ENCODE results near the gene ZP2. TPM values are rescaled to one million over a fixed set of nuclear protein-coding genes. Genes with fewer than 3 reads are reported as not detected.
"Not testable (repeated sequence)": the region's sequence is repeated elsewhere in the genome, so short reads cannot be mapped to it uniquely, and the experiment has no call there.

The ZP2 gene
- total and polyA plus RNA-seq, 7 donors, result not detected

DNA sequence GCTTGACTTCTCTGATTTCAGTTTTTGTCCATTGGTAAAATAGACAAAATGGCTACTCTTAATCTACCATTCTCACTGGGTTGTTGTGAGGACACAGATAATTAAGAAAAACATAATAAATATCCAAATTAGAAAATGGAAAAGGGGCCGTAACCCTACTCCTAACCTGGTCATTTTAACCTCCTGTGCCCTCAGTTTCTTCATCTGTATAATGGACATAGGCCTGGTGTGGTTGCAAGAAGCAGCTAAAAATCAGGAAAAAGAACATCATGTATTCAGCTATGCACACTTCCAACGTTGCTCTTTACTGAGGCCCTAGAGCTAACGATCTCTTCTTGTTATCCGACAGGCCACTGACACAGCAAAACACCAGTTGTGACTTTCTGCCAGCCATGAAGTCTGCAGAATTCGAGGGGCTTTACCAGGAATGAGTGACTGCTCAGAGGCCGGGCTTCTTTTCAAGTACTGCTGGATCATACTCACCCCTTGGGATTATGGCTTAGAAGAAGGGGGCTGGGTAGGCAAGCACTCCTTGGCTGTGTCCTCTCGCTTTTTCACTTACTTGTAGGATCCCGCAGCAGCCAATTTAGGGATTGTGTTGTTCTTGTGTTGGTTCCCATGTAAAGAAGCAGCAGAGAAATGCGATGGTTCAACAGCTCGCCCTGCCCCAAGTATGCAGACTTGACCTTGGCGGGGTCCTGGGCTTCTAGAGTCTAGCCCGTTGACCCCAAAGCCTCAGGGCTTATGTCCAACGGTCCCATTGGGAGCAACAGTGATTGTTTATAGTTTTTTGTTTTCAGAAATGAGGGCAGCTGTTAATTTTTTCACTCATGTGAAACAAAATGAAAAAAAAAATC lies 32.0 kb downstream of the ZP2 start:
- no peak for ATAC-seq
- no peaks in the 10 kb centered on the region for H3K4me1 ChIP-seq
- H3K36me3 ChIP-seq (ENCODE audit: insufficient read depth in 1 of 2, low read depth in 1 of 2), result peaks cover 8 to 84% of the 10 kb centered on the region in 2 donors
- TF ChIP-seq, protein P1, sequence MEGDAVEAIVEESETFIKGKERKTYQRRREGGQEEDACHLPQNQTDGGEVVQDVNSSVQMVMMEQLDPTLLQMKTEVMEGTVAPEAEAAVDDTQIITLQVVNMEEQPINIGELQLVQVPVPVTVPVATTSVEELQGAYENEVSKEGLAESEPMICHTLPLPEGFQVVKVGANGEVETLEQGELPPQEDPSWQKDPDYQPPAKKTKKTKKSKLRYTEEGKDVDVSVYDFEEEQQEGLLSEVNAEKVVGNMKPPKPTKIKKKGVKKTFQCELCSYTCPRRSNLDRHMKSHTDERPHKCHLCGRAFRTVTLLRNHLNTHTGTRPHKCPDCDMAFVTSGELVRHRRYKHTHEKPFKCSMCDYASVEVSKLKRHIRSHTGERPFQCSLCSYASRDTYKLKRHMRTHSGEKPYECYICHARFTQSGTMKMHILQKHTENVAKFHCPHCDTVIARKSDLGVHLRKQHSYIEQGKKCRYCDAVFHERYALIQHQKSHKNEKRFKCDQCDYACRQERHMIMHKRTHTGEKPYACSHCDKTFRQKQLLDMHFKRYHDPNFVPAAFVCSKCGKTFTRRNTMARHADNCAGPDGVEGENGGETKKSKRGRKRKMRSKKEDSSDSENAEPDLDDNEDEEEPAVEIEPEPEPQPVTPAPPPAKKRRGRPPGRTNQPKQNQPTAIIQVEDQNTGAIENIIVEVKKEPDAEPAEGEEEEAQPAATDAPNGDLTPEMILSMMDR (IDR thresholded peaks at IDR 0.05), result no peak
- H3K27ac ChIP-seq, result no peak overlapping the region
- no peaks in the 10 kb centered on the region for H3K9me3 ChIP-seq
- intact Hi-C loops (cut with DNase I), result no loop called here
- 40 to 49% (median 44%) methylated on average over 13 of the region's 13 CpGs for WGBS, 3 donors
- no peak overlapping the region for H3K4me3 ChIP-seq
- H3K27me3 ChIP-seq (ENCODE audit: insufficient read depth in 3 of 3, low read length in 2 of 3), result no peaks in the 10 kb centered on the region
- DNase-seq, result no peak

DNA sequence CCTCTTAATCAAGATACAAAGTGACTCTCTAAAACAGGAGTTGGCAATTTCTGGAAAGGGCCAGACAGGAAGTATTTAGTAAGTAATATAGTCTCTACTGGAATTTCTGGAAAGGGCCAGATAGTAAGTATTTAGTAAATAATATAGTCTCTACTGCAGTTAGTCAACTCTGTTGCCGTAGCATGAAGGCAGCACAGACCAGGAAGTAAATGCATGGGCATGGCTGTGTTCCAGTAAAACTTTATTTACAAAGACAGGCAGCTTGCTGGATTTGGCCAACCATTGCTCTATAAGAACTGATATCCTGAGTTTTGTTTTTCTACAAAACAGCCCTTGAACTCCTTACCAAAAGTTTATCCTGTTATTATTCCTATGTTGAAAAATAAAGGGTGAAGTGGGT lies 36.0 kb downstream of the ZP2 start:
- Histone ChIP-seq H3K36me3 (ENCODE audit: insufficient read depth in 1 of 2, low read depth in 1 of 2) (peaks cover 3 to 98% of the 10 kb centered on the region in 2 donors), H3K27me3 (ENCODE audit: insufficient read depth in 3 of 3, low read length in 2 of 3) (no peaks in the 10 kb centered on the region), H3K4me3 (no peak overlapping the region), H3K9me3 (no peaks in the 10 kb centered on the region), H3K4me1 (no peaks in the 10 kb centered on the region), H3K27ac (no peak overlapping the region)
- TF ChIP-seq, protein P1 (IDR thresholded peaks at IDR 0.05), result no peak
- intact Hi-C loops (cut with DNase I), result no loop called here
- 31 to 91% (median 90%) methylated on average over 1 of the region's 1 CpG for WGBS, 3 donors
- DNase-seq (no peak), ATAC-seq (no peak)

DNA sequence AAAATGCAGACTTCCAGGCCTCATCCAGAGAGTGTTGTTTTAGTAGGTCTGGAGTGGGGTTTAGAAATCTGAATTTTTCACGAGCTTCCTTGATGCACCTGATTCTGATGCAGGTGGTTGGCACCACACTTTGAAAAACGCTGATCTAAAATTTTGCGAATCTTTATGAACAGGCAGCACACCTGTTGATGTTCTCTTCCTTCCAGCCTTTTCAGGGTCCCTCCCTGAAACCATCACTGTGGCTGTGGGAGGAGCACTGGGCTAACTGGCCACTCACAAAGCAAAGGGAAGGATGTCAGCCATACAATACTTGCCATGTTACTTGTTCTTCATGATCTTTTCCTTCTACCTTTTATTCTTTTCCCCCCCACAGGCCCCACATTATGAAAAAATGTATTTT lies 38.7 kb downstream of the ZP2 start:
- Histone ChIP-seq H3K4me3 (no peak overlapping the region), H3K27ac (no peak overlapping the region), H3K36me3 (ENCODE audit: insufficient read depth in 1 of 2, low read depth in 1 of 2) (peaks cover 3 to 80% of the 10 kb centered on the region in 2 donors), H3K4me1 (no peaks in the 10 kb centered on the region), H3K27me3 (ENCODE audit: insufficient read depth in 3 of 3, low read length in 2 of 3) (no peaks in the 10 kb centered on the region), H3K9me3 (no peaks in the 10 kb centered on the region)
- intact Hi-C loops (cut with DNase I), result no loop called here
- no peak for DNase-seq
- no peak for ATAC-seq
- 80 to 85% (median 83%) methylated on average over 3 of the region's 3 CpGs for WGBS, 3 donors
- TF ChIP-seq, protein P1 (IDR thresholded peaks at IDR 0.05), result no peak

DNA sequence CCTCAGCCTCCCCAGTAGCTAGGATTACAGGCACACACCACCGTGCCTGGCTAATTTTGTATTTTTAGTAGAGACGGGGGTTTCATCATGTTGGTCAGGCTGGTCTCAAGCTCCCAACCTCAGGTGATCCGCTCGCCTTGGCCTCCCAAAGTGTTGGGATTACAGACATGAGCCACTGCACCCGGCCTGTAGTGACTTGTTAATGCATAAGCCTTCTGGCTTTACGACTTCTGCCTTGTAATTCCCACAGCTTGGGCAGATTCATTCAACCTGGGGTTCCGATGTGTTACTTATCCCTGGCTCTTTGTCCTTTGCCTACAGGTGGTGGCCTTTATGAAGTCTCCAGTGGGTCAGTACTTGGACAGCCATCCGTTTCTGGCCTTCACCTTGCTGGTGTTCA lies 41.3 kb downstream of the ZP2 start:
- WGBS, 3 donors, result 91 to 93% (median 93%) methylated on average over 8 of the region's 8 CpGs
- H3K27me3 ChIP-seq (ENCODE audit: insufficient read depth in 3 of 3, low read length in 2 of 3); H3K9me3 ChIP-seq; DNase-seq; intact Hi-C loops (cut with DNase I); ATAC-seq; H3K27ac ChIP-seq; H3K4me3 ChIP-seq; H3K4me1 ChIP-seq: not testable (repeated sequence)
- peaks cover 6 to 77% of the 10 kb centered on the region in 2 donors for H3K36me3 ChIP-seq (ENCODE audit: insufficient read depth in 1 of 2, low read depth in 1 of 2)

DNA sequence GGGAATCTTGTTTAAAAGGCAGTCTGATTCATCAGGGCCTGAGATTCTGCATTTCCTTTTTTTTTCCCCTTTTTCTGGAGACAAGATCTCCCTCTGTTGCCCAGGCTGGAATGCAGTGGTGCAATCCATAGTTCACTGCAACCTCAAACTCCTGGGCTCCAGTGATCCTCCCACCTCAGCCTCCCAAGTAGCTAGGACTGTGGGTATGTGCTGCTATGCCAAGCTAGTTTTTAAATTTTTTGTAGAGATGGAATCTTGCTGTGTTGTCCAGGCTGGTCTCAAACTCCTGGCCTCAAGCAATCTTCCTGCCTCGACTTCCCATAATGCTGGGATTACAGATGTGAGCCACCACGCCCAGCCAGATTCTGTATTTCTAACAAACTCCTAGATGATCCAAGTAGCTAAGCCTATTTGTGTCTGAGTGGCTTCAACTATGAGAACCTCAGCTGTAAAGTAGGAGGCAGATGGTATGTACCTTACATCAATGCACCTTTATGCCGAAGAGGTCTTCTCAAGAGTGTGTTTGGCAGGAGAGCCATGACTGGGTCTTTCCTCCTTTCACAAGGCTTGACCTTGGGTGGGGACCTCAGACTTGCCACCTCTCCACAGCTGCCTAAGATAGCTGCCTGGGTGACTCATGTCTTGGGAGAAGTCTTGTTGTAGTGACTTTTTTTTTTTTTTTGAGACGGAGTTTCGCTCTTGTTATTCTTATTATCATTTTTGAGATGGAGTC lies 42.0 kb downstream of the ZP2 start:
- ATAC-seq, result no peak
- 89 to 97% (median 96%) methylated on average over 5 of the region's 5 CpGs for WGBS, 3 donors
- Histone ChIP-seq H3K27ac (no peak overlapping the region), H3K36me3 (ENCODE audit: insufficient read depth in 1 of 2, low read depth in 1 of 2) (peaks cover 7 to 76% of the 10 kb centered on the region in 2 donors), H3K27me3 (ENCODE audit: insufficient read depth in 3 of 3, low read length in 2 of 3) (no peaks in the 10 kb centered on the region), H3K4me1 (no peaks in the 10 kb centered on the region), H3K9me3 (no peaks in the 10 kb centered on the region), H3K4me3 (no peak overlapping the region)
- intact Hi-C loops (cut with DNase I), result no loop called here
- no peak for DNase-seq
- TF ChIP-seq, protein P1 (IDR thresholded peaks at IDR 0.05), result no peak
